Stimulated activated CD4-positive, alpha-beta T cell treated with anti-CD3 and anti-CD28 coated beads, Interleukin-4, amount 100 ng/mL, for 48 hours (primary cell): ENCODE measurements around the gene LRRC42.
"Not testable (repeated sequence)": the region's sequence is repeated elsewhere in the genome, so short reads cannot be mapped to it uniquely, and the experiment has no call there.

ENCODE experiments used
- DNase-seq, 2 donors: peaks; one replicate each; pipeline ENCODE4 v3.0.0-alpha.2; 2020; ENCODE audit warnings: low read depth in 2 of 2

Gene LRRC42

DNA sequence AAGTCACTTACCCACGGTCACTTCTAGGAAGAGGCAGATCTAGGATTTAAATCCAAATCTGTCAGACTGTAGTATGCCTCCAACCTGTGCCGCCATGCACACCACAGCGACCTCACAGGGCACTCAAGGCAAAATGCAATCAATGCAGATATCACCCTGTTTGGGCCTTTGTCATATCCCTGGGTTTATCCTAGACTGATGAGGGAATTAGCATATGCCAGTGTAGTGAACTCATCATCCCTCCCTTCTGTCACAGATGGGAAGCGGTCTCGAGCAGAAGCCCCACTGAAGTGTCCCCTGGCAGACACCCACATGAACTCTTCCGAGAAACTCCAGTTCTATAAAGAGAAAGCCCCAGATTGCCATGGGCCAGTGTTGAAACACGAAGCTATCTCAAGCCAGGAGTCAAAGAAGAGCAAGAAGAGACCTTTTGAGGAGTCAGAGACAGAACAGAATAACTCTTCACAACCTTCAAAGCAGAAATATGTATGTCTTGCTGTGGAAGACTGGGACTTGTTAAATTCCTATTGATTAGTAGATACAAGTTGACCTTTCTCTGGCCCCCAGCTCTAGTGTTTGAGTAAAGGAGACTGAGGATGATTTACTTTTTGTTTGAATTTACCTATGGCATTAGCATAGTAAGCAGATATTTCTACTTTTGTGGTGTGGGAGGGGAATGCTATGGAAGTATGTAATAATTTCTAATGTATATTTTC lies 21.4 kb downstream of the LRRC42 start:
- no peak for DNase-seq

DNA sequence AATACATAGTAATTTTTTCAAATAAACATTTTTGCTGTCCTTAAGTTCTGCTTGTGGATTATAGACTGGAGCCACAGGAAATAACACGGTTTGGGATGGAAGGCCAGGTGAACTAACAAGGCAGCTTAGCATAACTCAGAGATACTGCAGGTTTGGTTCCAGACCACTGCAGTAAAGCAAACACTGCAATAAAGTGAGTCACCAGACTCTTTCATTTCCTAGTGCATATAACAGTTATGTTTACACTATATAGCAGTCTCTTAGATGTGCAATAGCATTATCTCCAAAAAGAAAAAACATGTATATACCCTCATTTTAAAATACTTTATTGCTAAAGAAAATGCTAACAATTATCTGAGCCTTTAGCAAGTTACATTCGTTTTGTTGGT lies 22.0 kb downstream of the LRRC42 start:
- DNase-seq = no peak

DNA sequence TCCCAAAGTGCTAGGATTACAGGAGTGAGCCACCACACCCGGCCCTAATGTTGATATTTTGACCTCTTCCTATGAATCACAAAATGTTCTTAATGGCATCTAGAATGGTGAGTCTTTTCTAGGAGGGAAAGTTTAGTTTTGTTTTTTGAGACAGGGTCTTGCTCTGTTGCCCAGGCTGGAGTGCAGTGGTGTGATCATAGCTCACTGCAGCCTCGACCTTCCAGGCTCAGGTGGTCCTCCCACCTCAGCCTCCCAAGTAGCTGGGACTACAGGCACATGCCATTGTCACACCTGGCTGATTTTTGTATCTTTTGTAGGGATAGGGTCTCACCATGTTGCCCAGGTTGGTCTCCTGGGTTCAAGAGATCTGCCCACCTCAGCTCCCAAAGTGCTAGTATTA lies 23.2 kb downstream of the LRRC42 start:
- not testable (repeated sequence) for DNase-seq

DNA sequence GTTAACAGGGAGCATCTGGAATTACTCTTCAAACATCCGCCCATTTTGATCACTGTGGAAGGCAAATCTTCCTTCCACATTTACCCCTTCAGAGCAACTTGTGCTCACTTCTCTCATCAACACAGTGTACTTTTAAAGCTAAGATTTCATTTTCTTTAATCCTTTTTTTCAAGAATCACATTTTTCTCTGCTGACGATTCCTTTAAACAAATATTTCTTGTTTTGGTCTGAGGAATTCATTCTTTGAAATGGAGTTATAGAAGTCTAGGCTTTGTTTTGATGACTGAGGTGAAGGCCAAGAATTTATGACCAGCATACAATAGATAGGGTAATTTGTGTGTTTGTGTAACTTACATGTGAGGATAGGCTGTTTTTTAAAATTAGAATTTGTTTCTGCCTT lies 25.6 kb downstream of the LRRC42 start:
- no peak for DNase-seq

DNA sequence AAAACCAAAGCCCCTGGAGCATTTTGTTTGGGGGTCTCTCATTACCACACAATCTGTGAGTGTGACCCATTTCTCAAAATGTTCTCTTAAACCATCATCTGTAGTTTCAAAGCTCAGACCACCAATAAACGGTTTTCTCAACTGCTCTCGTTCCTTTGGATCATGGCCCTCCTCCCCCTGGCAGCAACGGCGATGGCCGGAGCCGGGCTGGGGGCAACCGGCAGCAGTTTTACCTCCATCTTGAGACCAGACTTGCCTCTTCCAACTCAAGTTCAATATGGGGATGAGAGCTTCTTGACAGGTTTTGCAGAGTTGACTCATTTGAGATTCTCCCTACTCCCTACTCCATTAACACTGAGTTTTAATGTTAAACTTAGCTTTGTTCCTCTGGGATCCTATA lies 29.7 kb downstream of the LRRC42 start:
- DNase-seq = no peak

DNA sequence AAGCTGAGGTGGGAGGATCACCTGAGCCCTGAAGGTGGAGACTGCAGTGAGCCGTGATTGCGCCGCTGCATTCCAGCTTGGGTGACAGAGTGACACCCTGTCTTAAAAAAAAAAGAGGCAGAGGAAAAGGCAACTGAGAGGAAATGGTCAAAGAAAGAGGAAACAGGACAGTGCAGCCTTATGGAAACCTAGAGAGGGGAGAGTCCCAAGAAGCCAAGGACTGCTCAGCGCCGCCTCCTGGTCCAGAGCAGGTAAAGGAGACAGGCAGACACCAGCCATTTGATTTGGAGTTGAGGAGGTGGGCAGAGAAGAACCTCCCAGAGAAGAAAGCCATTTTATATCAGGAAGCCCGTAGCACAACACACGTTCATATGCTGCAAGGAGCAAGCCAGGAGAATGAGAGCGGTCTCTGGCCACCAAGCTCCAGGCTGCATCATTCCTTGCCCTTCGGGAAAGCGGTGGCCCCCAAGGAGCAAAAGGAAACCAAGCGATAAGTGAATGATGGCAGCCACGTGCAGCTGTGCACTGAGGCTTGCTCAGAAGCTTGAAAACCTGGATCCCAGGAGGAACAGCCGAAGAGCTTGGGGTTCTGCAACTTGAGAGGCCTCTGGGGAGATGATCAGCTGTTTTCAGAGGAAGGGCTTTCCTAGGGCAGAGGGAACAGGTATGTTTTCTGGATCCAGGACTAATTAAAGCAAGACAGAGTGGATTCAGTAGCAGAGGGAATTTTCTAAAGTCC lies 33.7 kb downstream of the LRRC42 start:
- DNase-seq = no peak

DNA sequence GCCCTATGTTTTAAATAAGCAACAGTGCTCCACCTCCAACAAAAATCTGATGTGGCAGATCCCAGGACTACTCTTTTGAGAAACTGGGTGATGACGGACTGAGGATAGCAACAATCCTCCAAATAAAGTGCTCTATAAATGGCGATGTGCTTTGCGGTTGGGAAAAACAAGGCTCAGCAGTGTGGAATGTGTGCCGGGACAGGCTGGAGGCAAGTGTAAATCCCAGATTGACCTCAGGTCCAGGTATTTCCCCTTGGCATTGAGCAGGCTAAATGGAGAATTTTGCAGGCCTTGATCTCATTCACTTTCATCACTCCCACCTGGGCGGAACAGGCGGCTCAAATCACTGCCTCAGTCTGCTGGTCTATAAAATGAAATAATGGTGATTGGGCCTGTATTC lies 35.1 kb downstream of the LRRC42 start:
- DNase-seq = no peak

DNA sequence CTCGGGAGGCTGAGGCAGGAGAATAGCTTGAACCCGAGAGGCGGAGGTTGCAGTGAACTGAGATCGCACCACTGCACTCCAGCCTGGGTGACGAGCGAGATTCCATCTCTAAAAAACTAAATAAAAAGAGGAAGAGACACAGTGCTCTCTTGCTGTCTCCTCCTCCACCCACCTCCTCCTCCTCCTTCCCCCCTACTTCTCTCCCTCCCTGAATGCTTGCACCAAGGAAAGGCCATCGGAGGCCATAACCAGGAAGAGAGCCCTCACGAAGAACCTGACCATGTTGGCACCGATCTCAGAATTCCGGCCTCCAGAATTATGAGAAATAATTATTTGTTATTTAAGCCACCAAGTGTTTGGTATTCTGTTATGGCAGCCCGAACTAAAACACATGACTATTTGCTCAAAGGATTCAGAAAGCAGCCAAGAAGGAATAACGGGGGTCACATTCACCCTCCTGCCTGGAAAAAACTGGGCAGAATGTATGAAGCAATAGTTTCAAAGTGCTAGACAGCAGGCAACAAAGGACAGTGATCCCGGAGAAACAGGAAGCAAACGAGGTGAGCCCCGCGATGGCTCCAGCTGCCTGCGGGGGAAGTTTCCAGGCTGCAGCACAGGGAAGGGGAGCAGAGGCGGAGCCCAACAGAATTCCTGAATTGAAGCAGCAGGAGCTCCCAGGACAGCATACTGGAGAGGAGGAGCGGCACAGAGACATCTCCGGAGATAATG lies 36.0 kb downstream of the LRRC42 start:
- no peak for DNase-seq

DNA sequence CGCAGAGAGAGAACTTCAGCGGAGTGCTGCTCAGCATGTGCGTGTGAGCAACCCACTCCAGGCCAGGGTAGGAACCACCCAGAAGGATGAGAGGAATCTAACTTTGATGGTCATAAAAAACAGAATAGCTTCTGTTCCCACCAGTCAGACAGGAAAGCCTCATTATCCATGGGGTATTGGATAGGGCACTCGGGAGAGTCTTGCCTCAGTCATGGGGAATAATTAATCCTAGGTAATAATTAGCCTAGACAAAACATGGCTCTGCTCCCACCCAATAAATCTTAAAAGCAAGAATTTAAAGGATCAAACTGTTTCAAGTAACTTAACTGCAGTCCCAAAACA lies 36.6 kb downstream of the LRRC42 start:
- no peak for DNase-seq

DNA sequence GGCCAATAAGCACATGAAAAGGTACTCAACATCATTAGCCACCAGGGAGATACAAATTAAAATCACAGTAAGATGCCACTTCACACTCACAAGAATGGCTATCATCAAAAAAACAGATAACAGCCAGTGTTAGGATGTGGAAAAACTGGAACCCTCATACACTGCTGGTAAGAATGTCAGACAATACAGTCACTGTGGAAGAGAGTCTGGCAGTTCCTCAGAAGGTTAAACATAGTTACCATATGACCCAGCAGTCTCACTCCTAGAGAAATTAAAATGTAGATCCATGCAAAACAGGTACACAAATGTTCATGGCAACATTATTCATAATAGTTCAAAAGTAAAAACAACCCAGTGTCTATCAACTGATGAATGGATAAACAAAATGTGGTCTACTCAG lies 38.6 kb downstream of the LRRC42 start:
- no peak for DNase-seq

DNA sequence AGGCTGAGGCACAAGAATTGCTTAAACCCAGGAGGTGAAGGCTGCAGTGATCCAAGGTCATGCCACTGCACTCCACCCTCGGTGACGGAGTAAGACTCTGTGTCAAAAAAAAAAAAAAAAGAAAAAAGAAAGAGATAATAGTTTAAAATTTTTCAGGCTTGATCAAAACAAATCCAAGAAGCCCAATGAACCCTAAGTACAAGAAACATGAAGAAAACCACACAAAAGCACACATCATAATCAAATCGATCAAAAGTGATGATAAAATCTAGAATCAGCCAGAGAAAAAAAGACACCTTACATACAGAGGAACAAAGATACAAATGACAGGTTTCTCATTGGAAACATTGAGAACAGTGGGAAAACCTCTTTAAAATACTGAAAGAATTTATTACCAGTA lies 40.3 kb downstream of the LRRC42 start:
- DNase-seq = no peak

DNA sequence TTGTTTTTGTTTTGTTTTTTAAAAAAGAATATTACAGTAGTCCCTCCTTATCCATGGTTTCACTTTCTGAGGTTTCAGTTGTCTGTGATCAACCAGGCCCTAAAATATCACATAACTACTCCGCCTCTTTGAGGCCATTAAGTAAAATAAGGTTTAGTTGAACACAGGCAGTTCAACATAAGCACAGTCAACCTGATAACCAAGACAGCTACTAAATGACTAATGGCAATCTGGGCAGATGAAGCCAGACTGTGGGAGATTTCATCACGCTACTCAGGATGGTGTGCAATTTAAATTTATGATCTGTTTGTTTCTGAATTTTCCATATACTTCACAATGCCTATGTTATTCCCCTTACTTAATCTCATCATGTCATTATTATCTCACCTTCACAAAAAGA lies 41.7 kb downstream of the LRRC42 start:
- DNase-seq = no peak

DNA sequence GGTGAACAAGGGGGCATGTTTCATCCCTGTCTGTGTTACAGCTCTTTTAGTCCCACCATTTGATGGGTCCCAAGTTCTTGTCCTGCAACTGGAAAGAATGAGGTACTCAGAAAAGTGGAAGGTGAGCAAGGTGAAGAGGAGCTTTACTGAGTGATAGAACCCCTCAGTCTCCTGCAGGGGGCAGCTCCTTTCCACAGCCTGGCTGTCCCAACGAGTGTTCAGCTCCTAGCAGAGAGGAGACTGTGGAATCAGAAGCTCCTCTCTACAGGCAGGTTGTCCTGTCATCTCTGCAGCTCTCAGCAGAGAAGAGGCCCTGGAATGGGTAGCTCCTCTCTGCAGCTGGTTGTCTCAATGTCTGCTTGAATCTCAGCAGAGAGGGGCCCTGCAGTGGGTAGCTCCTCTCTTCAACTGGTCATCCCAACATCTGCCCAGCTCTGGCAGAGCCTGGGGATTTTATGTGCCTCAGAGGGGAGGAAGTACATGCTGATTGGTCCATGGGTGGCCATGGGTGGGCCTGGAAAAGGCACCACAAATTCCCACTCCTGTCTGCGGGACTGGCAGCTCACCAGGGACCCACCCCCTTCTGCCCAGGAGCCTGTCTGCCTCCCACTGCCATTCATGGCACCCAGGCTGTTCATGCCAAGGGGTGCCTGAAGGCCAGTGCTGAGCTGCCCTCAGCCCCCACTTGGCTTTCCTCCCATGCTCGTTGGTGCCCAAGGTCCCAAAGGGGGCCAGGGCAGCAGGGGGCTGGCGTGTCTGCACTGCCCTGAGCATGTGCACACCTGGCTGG lies 46.1 kb downstream of the LRRC42 start:
- DNase-seq = no peak

DNA sequence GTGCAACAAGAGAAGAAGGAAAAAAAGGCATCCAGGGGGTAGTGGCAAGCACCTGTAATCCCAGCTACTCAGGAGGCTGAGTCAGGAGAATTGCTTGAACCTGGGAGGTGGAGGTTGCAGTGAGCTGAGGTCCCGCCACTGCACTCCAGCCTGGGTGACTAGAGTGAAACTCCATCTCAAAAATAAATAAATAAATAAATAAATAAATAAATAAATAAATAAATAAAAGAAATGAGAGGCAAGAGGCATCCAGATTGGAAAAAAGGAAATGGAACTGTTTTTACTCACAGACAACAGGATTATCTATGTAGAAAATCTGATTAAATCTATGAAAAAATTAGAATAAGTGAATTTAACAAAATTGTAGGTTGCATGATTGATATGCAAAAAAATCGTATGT lies 48.4 kb downstream of the LRRC42 start:
- not testable (repeated sequence) for DNase-seq

DNA sequence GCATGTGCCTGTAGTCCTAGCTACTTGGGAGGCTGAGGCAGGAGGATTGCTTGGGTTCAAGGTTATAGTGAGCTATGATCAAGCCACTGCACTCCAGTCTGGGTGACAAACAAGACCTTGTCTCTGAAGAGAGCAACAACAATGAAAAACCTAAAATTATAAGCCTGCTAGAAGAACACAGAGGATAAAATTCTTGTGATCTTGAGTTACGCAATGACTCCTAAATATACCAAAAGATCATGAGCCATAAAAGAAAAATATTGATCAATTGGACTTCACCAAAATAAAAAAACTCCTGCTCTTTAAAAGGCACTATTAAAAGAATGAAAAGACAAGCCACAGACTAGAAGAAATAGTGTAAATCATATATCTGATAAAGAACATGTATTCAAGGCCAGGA lies 49.5 kb downstream of the LRRC42 start:
- DNase-seq = no peak

DNA sequence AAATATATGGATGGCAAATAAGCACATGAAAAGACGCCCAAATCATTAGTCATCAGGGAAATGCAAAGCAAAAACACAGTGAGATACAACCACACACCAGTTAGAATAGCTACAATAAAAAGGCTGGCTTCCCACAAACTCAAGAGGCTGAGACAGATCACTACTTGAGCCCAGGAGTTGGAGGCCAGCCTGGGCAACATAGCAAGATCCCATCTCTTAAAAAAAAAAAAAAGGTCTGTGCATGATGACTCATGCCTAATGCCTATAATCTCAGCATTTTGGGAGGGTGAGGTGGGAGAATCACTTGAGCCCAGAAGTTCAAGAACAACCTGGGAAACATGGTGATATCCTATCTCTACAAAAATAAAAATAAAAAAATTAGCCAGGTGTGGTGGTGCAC lies 52.1 kb downstream of the LRRC42 start:
- no peak for DNase-seq

DNA sequence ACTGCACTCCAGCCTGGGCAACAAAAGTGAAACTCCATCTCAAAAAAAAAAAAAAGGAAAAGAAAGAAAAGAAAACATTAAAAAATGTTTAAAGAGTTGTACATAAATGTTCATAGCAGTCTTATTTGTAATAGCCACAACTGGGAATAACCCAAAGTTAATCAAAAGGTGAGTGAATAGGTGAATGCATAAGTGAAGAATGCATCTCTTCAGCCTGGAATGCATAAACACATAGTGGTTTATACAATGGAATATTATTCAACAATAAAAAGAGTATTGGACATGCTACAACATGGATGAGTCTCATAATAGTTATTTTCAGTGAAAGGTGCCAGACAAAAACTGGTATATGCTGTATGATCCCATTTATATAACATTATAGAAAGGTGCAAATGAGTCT lies 53.8 kb downstream of the LRRC42 start:
- no peak for DNase-seq

DNA sequence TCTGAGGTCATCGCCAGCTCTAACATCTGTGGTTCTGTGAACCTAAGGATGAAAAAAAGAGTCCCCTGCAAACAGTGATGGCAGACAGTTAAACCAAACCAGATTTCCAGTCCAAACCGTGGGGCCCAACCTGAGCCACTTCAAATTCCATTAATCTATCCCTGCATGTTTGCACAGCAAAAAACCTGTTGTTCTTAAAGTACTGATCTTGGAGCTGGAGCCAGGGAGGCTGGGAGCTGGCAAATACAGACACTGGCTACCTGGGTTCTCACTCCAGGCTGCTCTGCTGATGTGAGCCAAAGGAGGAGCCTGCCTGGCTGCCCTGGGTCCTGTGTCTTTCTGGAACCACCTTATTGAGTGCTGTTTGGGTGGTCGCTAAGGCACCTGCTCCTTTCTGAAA lies 55.4 kb downstream of the LRRC42 start:
- DNase-seq = no peak

DNA sequence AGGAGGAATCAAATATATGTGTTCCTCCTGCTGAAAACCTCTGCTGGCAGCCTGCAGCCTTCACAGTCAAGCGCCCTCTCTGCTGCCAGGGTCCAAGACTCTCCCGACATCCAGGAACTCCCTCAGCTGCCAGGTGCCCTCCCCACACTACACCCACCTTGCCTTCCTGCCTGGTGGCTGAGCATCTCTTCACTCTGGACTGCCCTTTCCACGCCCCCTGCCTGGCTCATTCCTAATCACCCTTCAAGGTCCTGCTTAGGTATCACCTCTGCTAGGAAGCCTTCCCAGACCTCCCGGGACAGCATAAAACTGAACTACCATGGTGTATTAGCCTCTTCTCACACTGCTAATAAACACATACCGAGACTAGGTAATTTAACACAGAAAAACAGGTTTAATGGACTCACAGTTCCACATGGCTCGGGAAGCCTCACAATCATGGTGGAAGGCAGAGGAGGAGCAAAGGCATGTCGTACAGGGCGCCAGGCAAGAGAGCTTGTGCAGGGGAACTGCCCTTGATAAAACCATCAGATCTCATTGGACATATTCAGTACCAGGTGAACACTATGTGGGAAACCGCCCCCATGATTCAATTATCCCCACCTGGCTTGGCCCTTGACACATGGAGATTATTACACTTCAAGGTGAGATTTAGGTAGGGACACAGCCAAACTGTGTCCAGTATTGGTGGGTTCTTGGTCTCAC lies 56.5 kb downstream of the LRRC42 start:
- no peak for DNase-seq

DNA sequence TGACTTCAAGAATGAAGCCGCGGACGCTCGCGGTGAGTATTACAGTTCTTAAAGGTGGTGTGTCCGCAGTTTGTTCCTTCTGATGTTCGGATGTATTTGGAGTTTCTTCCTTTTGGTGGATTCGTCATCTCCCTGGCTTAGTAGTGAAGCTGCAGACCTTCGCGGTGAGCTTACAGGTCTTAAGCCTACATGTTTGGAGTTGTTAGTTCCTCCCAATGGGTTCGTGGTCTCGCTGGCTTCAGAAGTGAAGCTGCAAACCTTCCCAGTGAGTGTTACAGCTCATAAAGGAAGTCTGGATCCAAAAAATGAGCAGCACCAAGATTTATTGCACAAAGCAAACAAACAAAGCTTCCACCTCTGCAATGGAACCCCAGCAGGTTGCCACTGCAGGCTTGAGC lies 57.1 kb downstream of the LRRC42 start:
- no peak for DNase-seq

DNA sequence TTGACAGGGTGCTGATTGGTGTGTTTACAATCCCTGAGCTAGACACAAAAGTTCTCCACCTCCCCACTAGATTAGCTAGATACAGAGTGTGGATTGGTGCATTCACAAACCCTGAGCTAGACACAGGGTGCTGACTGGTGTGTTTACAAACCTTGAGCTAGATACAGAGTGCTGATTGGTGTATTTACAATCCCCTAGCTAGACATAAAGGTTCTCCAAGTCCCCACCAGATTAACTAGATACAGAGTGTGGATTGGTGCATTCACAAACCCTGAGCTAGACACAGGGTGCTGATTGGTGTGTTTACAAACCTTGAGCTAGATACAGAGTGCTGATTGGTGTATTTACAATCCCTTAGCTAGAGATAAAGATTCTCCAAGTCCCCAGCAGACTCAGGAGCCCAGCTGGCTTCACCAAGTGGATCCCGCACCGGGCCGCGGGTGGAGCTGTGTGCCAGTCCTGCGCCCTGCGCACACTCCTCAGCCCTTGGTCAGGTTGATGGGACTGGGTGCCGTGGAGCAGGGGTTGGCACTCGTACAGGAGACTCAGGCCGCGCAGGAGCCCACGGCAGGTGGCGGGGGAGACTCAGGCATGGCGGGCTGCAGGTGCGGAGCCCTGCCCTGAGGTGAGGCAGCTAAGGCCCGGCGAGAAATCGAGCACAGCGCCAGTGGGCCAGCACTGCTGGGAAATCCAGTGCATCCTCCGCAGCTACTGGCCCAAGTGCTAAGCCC lies 57.8 kb downstream of the LRRC42 start:
- DNase-seq = not testable (repeated sequence)
